DMS153 treated with DMSO at 0.1 percent for 48 hours (cell line): ENCODE results near the gene IGSF3.

Experiments
- DNase-seq: peaks from one replicate; lab custom pipeline; 2025; ENCODE audit not compliant: unreplicated experiment; lab: John Stamatoyannopoulos, UW

IGSF3 gene

GRCh38 chr1:116532671-116533428 lies 134.7 kb downstream of the IGSF3 start:
- DNase-seq: no peak

- DNase-seq: no peak
Observed at GRCh38 chr1:116531917-116532316, 135.6 kb downstream of the IGSF3 start.

GRCh38 chr1:116529681-116530080 lies 137.9 kb downstream of the IGSF3 start:
- DNase-seq: no peak

- DNase-seq: no peak
Observed at GRCh38 chr1:116529199-116529631, 138.3 kb downstream of the IGSF3 start.

- DNase-seq: no peak
Observed at GRCh38 chr1:116528329-116529083, 139.0 kb downstream of the IGSF3 start.

- DNase-seq: no peak
Observed at GRCh38 chr1:116525440-116525839, 142.1 kb downstream of the IGSF3 start.
